Small intestine (tissue), 7 donors: ENCODE measurements around the gene BMF. TPM values are rescaled to one million over a fixed set of nuclear protein-coding genes. Genes with fewer than 3 reads are reported as not detected.

ENCODE experiments used
- DNase-seq, 2 donors: peaks; one replicate each; pipeline versions ENCODE4 v3.0.0 to v3.0.0-alpha.2; 2013
- FAIRE-seq: peaks from 2 replicates; lab custom pipeline; 2012; peaks lifted over from hg19 to GRCh38; lab: Jason Lieb, UNC
- H3K27ac ChIP-seq, 3 donors: one replicate each; pipeline ENCODE4 v1.5.1; 2013; ENCODE audit warnings: low read length in 2 of 3, mild to moderate bottlenecking in 2 of 3, control low read depth in 1 of 3, inconsistent platforms in 1 of 3, low read depth in 1 of 3, moderate library complexity in 1 of 3
- H3K27me3 ChIP-seq, 3 donors: one replicate each; pipeline ENCODE4 v1.6.1; 2013; ENCODE audit warnings: low read length in 3 of 3, inconsistent platforms in 1 of 3; ENCODE audit not compliant: control insufficient read depth in 3 of 3, insufficient read depth in 3 of 3
- H3K36me3 ChIP-seq, 3 donors: one replicate each; pipeline ENCODE4 v1.6.1; 2013; ENCODE audit warnings: low read length in 3 of 3, inconsistent platforms in 1 of 3, low read depth in 1 of 3, mild to moderate bottlenecking in 1 of 3, moderate library complexity in 1 of 3; ENCODE audit not compliant: control insufficient read depth in 3 of 3, insufficient read depth in 2 of 3
- H3K4me1 ChIP-seq, 3 donors: one replicate each; pipeline ENCODE4 v1.6.1; 2013; ENCODE audit warnings: low read length in 2 of 3, inconsistent platforms in 1 of 3, low read depth in 1 of 3, mild to moderate bottlenecking in 1 of 3, moderate library complexity in 1 of 3; ENCODE audit not compliant: control insufficient read depth in 3 of 3, insufficient read depth in 2 of 3
- H3K4me3 ChIP-seq, 3 donors: one replicate each; pipeline ENCODE4 v1.5.1; 2013; ENCODE audit warnings: low read length in 3 of 3, control low read depth in 1 of 3, inconsistent platforms in 1 of 3, low read depth in 1 of 3, mild to moderate bottlenecking in 1 of 3, moderate library complexity in 1 of 3
- H3K9me3 ChIP-seq, 2 donors: one replicate each; pipeline ENCODE4 v1.6.1; 2013; ENCODE audit warnings: low read depth in 1 of 2, low read length in 1 of 2; ENCODE audit not compliant: control insufficient read depth in 2 of 2, insufficient read depth in 1 of 2
- WGBS, 3 donors: extraction: QIAGEN DNeasy Blood & Tissue Kit; methylation state at CpG; one replicate each; pipeline ENCODE4 v1.1.7; 2013; 5-methylcytosine and 5-hydroxymethylcytosine counted together
- polyA plus RNA-seq, 4 donors: library from polyadenylated mRNA; stranded (reverse) in 3 of 4; unstranded in 1 of 4; fragments of 200-250 nt in 3 of 4; fragments of 120-200 nt in 1 of 4; gene quantifications; one replicate each; pipeline versions ENCODE4 v1.2.1 to v1.2.3, GENCODE V29; 2013
- donor health status: healthy with polysubstance abuse.
- donor health status: control.
- donor health status: control.
- donor health status: Bipolar disorder and iron deficiency.
- donor health status: healthy.

Gene BMF
- polyA plus RNA-seq, 4 donors, result 4.4 to 19.2 (median 14.0) TPM

DNA sequence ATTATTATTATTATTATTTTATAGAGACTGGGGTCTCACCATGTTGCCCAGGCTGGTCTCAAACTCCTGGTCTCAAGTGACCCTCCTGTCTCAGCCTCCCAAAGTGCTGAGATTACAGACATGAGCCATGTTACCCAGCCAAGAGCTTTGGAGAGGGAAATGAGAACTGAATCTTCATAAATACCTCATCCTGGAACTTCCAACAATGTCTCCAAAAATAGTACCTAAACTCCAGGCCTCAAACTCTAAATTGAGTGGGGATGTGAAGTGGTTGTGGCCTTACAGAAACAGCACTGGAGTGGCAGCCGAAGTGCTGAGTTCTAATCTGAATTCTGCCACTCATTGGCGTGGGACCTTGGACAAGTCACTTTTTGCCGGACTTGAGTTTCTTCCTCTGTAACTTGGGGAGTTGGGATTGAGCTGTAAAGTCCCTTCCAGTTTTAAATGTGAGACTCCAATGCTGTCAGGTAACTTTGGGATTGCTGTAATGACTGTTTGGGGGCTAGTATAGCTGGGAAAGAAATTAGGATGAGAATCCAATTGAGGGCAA, 59.7 kb downstream of the BMF start:
- Histone ChIP-seq H3K4me3 (no peak overlapping the region), H3K27ac (peak overlapping the region in 1 of 3 donors; percentile 90), H3K9me3 (no peaks in the 10 kb centered on the region), H3K4me1 (peaks cover 10 to 66% (median 27%) of the 10 kb centered on the region in 3 donors), H3K36me3 (peaks cover 0 to 31% (median 0%) of the 10 kb centered on the region in 3 donors), H3K27me3 (no peaks in the 10 kb centered on the region)
- FAIRE-seq (no peak), DNase-seq (no peak)
- 89 to 97% (median 91%) methylated on average over 3 of the region's 3 CpGs for WGBS, 3 donors

- 56 to 68% (median 62%) methylated on average over 10 of the region's 10 CpGs for WGBS, 3 donors
- H3K4me3 ChIP-seq, result no peak overlapping the region
- peak overlapping the region; percentile 17 to 90 (median 50) for H3K27ac ChIP-seq
- DNase-seq, result peak in 1 of 2 donors; percentile 51
- peaks cover 0 to 25% (median 0%) of the 10 kb centered on the region in 3 donors for H3K36me3 ChIP-seq
- no peaks in the 10 kb centered on the region for H3K27me3 ChIP-seq
- peaks cover 10 to 59% (median 27%) of the 10 kb centered on the region in 3 donors for H3K4me1 ChIP-seq
- no peaks in the 10 kb centered on the region for H3K9me3 ChIP-seq
- no peak for FAIRE-seq
Measured at GRCh38 chr15:40048211-40048792, 60.4 kb downstream of the BMF start.

DNA sequence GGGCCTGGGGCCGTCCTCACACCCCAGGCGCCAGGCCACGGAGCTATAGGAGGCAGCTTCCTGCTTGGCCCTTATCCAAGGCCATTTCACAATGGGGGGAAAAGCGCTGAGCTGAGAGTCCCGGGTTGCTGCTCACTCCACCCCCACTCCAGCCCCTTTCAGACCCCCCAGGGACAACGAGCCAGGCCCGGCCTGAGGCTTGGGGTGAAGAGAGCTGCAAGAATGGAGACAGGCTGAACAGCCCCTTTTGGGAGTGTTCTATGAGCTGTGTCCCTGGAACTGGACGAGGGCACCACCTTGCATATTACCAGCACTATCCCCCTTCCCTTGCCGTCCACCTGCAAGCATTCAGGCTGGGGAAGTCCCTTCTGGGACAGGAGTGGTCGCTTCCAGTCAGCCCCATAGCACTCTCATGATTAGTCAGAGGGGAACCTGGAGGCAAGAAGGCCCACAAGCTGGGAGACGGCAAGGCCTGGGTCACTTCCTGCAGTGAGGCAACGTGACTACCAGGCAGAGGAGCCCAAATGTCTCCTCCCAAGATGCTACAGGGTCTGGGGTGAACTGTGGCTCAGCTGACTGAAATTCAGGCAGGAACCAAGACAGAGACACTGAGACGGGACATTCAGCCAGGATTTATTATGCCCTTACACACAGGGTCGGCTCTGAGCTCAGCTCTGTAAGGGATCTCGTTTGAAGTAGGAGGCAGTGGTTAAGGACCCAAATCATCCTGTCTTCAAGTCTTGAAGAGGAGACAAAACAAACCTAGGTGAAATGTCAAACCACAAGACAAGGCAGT, 61.1 kb downstream of the BMF start:
- H3K27ac ChIP-seq, result peak overlapping the region; percentile 17 to 90 (median 50)
- peaks cover 6 to 52% (median 22%) of the 10 kb centered on the region in 3 donors for H3K4me1 ChIP-seq
- no peaks in the 10 kb centered on the region for H3K27me3 ChIP-seq
- H3K36me3 ChIP-seq, result peaks cover 0 to 25% (median 0%) of the 10 kb centered on the region in 3 donors
- DNase-seq (peak; percentile 53 to 76), FAIRE-seq (no peak)
- 27 to 42% (median 41%) methylated on average over 15 of the region's 15 CpGs for WGBS, 3 donors
- H3K4me3 ChIP-seq, result no peak overlapping the region
- H3K9me3 ChIP-seq, result no peaks in the 10 kb centered on the region

- peak; percentile 46 to 72 for DNase-seq
- 62 to 72% (median 67%) methylated on average over 5 of the region's 5 CpGs for WGBS, 3 donors
- Histone ChIP-seq H3K27me3 (no peaks in the 10 kb centered on the region), H3K4me3 (no peak overlapping the region), H3K4me1 (peaks cover 2 to 45% (median 22%) of the 10 kb centered on the region in 3 donors), H3K9me3 (no peaks in the 10 kb centered on the region), H3K27ac (peak overlapping the region; percentile 17 to 90 (median 50)), H3K36me3 (peaks cover 0 to 25% (median 0%) of the 10 kb centered on the region in 3 donors)
- FAIRE-seq, result no peak
Measured at GRCh38 chr15:40046721-40047414, 61.8 kb downstream of the BMF start.

- DNase-seq (no peak), FAIRE-seq (no peak)
- H3K4me3 ChIP-seq, result no peak overlapping the region
- no peaks in the 10 kb centered on the region for H3K27me3 ChIP-seq
- peaks cover 2 to 33% (median 22%) of the 10 kb centered on the region in 3 donors for H3K4me1 ChIP-seq
- no peaks in the 10 kb centered on the region for H3K9me3 ChIP-seq
- H3K27ac ChIP-seq, result peak overlapping the region in 1 of 3 donors; percentile 52
- 83 to 86% (median 84%) methylated on average over 6 of the region's 6 CpGs for WGBS, 3 donors
- H3K36me3 ChIP-seq, result peaks cover 0 to 25% (median 0%) of the 10 kb centered on the region in 3 donors
Measured at GRCh38 chr15:40045572-40046217, 63.0 kb downstream of the BMF start.

GRCh38 chr15:40044717-40045571, 63.7 kb downstream of the BMF start:
- H3K9me3 ChIP-seq, result no peaks in the 10 kb centered on the region
- peak overlapping the region in 1 of 3 donors; percentile 26 for H3K4me3 ChIP-seq
- FAIRE-seq, result no peak
- H3K27me3 ChIP-seq, result no peaks in the 10 kb centered on the region
- peaks cover 2 to 36% (median 22%) of the 10 kb centered on the region in 3 donors for H3K4me1 ChIP-seq
- H3K27ac ChIP-seq, result peak overlapping the region in 2 of 3 donors; percentile 14 to 52
- H3K36me3 ChIP-seq, result peaks cover 0 to 22% (median 0%) of the 10 kb centered on the region in 3 donors
- WGBS, 3 donors, result 3 to 5% (median 4%) methylated on average over 22 of the region's 22 CpGs
- DNase-seq, result peak; percentile 90 to 93

GRCh38 chr15:40043927-40044716, 64.6 kb downstream of the BMF start:
- no peaks in the 10 kb centered on the region for H3K27me3 ChIP-seq
- WGBS, 3 donors, result 79 to 84% (median 81%) methylated on average over 10 of the region's 10 CpGs
- FAIRE-seq (no peak), DNase-seq (no peak)
- H3K4me1 ChIP-seq, result peaks cover 2 to 38% (median 22%) of the 10 kb centered on the region in 3 donors
- H3K4me3 ChIP-seq, result no peak overlapping the region
- H3K27ac ChIP-seq, result peak overlapping the region in 1 of 3 donors; percentile 33
- no peaks in the 10 kb centered on the region for H3K9me3 ChIP-seq
- H3K36me3 ChIP-seq, result peaks cover 0 to 19% (median 0%) of the 10 kb centered on the region in 3 donors
